NB4 (cell line): ENCODE measurements around the gene DPEP3.

Experiments used
- CTCF ChIP-seq: IDR thresholded peaks from one replicate; pipeline ENCODE4 v1.5.1; 2012; ENCODE audit warnings: low read depth, low read length
- MAX ChIP-seq: IDR thresholded peaks from 2 replicates; pipeline ENCODE4 v1.6.1; 2011; ENCODE audit warnings: low read depth, low read length
- MYC ChIP-seq: IDR thresholded peaks from 2 replicates; pipeline ENCODE4 v1.6.1; 2011; ENCODE audit warnings: low read depth, low read length
- POLR2A ChIP-seq: IDR thresholded peaks from 2 replicates; pipeline ENCODE4 v1.6.1; 2011; ENCODE audit warnings: mild to moderate bottlenecking; ENCODE audit not compliant: insufficient read length; ENCODE audit errors: extremely low read depth

GRCh38 chr16:68000450-68000849, 20.2 kb upstream of the DPEP3 start:
- no peak for TF ChIP-seq MAX
- no peak for TF ChIP-seq CTCF
- no peak for TF ChIP-seq POLR2A
- TF ChIP-seq MYC: no peak
